Measurements from ENCODE around the gene PPP1R17. TPM values are rescaled to one million over a fixed set of nuclear protein-coding genes. Genes with fewer than 3 reads are reported as not detected.

Gene PPP1R17
- total and polyA plus RNA-seq, 2 donors (not counting 3 experiments of a cell fraction or from before 2014, with no cell fraction given) = not detected

- Histone ChIP-seq H3K36me3 (ENCODE audit: control insufficient read depth in 2 of 2, extremely low read depth in 1 of 2, insufficient read depth in 2 of 2, low read length in 2 of 2) (no peaks in the 10 kb centered on the region), H3K9ac (replicated peaks; ENCODE audit: extremely low read depth, insufficient read depth, low read length) (no peak overlapping the region), H3K27me3 (ENCODE audit: control insufficient read depth in 2 of 2, insufficient read depth in 2 of 2, low read length in 2 of 2) (no peaks in the 10 kb centered on the region), H3K79me2 (ENCODE audit: control insufficient read depth, insufficient read depth, low read length) (no peaks in the 10 kb centered on the region), H3K27ac (ENCODE audit: insufficient read depth, low read depth, low read length) (no peak overlapping the region), H3K4me2 (ENCODE audit: insufficient read depth, low read length) (no peak overlapping the region), H4K20me1 (replicated peaks; ENCODE audit: control insufficient read depth, extremely low read depth, insufficient read depth, low read length) (no peaks in the 10 kb centered on the region), H3K9me3 (replicated peaks; ENCODE audit: control insufficient read depth, insufficient read depth, low read length) (no peaks in the 10 kb centered on the region), H2AFZ (ENCODE audit: low read depth, low read length) (no peak overlapping the region), H3K4me1 (ENCODE audit: control insufficient read depth, extremely low read depth, insufficient read depth, low read length) (no peaks in the 10 kb centered on the region), H3K4me3 (replicated peaks in 1 of 3; ENCODE audit: insufficient read depth in 1 of 3, low read depth in 1 of 3, low read length in 3 of 3) (no peak overlapping the region), H3K9me1 (replicated peaks; ENCODE audit: control insufficient read depth, extremely low read depth, insufficient read depth, low read length) (no peaks in the 10 kb centered on the region)
- no peak for FAIRE-seq
- ChIA-PET CTCF (interaction anchor here (1.1 kb wide), 1 partner anchor 14 kb away, joined by 3 read pairs; no protein-coding TSS in a partner anchor), POLR2A (no interaction called here)
- TF ChIP-seq MYC (IDR thresholded peaks at IDR 0.05; ENCODE audit: low read depth, low read length) (no peak), EZH2 (IDR thresholded peaks at IDR 0.05; ENCODE audit: borderline replicate concordance, low read depth, low read length, severe bottlenecking) (no peak), FOS (IDR thresholded peaks at IDR 0.05; ENCODE audit: borderline replicate concordance, insufficient read depth, low read length) (no peak), CTCF (IDR thresholded peaks at IDR 0.05; ENCODE audit: extremely low read depth in 1 of 2, insufficient read depth in 1 of 2, low read depth in 1 of 2, low read length in 2 of 2) (no peak), POLR2A (IDR thresholded peaks at IDR 0.05; ENCODE audit: low read depth, low read length) (no peak), GATA2 (IDR thresholded peaks at IDR 0.05; ENCODE audit: insufficient read depth, insufficient read length, low read depth, low read length) (no peak), POLR2AphosphoS5 (IDR thresholded peaks at IDR 0.05; ENCODE audit: insufficient read depth, low read depth, low read length) (no peak), JUN (IDR thresholded peaks at IDR 0.05; ENCODE audit: borderline replicate concordance, insufficient read depth, insufficient read length, low read depth) (no peak), MAX (IDR thresholded peaks at IDR 0.05; ENCODE audit: insufficient read depth, insufficient read length) (no peak)
- no peak for DNase-seq (ENCODE audit: low read depth, low spot score)
- dilution Hi-C loops (cut with MboI; ENCODE audit: extremely low pct_ligation_motif_present, low sequenced_read_pairs) = no loop called here
- BruUV-seq (replicated peaks) = no TSS peak
- intact Hi-C loops (cut with micrococcal nuclease) = no loop called here
These were observed 23.9 kb upstream of the PPP1R17 start for GRCh38 chr7:31663072-31663471.
